T-helper 2 cell (primary cell): Measurements from ENCODE around the gene TNS3.

ENCODE experiments used
- DNase-seq, 5 experiments: peaks; one replicate each; pipeline versions ENCODE4 v3.0.0 to v3.0.0-alpha.2; 2012 to 2022

TNS3 gene

DNA sequence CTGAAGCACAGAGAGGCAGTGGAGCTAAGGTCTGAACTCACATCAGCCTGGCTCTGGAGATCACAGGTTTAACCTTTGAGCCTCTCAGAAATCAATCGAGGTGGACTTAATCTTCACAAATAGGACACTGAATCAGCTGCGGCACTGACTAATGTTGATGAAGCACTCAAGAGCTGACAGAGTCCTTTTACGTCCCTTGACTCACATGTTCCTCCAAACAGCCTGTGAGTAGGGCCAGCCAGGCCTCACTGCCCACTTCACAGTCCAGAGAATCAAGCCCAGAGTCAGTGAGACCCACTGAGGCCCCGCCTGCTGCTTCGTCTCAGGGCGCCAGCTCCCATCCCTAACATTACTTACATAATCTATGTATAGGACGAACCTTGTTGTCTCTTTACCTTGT, 63.1 kb downstream of the TNS3 start:
- DNase-seq = no peak

DNA sequence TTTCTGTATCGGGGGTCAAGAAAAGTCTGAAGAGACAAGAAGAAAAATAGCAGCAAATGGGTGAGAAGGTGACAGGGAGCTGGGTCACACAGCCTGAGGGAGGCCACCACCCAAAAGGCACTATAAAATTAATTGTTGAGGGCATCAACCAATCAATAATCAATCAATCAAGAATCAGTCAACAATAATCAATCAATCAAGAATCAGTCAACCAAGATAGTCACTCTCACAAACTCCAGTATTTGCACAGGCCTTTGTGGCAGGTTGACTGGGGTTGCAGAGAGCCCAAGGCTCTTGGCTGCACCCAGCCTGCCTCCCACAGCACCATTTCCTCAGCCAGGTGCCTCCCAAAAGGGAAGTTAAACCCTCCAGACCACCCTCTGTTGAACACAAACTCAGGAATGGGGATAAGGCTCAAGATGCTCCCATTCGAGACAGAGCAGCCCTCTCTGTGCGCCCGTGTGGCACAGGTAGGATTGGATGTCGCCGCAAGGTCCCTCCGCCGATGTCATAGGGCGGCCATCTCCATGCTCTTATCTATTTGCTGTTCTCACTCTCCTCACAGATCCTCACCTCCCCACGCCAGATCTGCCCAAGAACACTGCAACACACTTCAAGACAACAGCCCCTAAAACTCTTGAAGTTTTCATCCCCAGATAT, 64.0 kb downstream of the TNS3 start:
- DNase-seq = no peak

DNA sequence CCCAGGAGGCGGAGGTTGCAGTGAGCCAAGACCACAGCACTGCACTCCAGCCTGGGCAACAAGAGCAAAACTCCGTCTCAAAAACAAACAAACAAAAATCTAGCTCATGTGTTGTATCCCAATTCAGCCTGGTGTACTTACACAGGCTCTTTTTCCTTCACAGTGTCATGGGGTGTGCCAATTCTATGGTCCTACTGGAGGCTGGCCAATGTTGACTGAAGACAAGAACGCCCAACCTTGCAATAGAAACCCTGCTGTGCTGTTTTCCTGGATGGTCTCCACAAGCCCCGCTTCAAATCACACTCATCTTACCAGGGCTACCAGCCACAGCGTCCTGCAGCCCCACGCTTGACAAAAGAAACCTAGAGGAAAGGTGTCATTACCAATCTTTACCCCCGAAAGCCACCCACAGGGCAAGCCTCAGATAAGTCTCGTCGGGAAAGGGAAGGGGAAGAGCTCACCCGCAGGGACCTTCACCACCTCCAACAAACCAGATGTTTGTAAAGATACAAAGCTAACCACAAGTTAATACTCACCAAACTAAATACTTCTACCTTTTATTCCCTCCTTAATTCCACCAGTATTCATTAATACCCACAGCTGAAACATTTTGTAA, 64.8 kb downstream of the TNS3 start:
- DNase-seq = no peak

DNA sequence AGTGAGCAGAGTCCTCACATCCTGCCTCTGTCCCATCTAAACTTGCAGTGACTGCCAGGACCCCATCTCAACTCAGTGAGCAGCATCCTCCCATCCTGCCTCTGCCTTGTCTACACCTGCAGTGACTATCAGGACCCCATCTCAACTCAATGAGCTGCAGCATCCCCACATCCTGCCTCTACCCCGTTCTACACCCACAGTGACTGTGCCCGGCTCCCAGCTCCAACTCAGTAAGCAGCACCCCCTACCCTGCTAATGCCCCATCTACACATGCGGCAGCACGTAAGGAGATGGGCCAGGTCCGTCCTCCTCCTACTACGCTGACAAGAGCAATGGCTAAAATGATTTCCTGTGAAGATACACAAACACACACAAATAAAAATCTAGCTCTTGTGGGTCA, 65.5 kb downstream of the TNS3 start:
- DNase-seq = no peak

DNA sequence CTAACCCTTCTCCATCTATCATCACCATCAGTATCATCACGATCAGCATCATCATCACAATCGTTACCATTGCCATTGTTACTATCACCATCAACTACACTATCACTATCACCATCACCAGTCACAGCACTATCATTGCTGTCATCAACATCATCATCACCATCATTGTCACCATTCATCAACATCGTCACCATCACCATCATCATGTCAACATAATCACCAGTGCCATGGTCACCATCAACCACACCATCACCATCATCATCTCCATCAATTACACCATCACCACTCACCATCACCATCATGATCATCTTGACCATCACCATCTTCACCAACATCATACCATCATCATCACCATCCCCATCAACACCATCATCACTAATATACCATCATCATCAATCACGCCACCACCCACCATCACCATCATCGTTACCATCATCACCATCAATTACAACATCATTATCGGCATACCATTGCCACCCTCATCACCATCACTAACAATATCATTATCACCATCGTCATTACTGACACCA, 66.5 kb downstream of the TNS3 start:
- DNase-seq = no peak

DNA sequence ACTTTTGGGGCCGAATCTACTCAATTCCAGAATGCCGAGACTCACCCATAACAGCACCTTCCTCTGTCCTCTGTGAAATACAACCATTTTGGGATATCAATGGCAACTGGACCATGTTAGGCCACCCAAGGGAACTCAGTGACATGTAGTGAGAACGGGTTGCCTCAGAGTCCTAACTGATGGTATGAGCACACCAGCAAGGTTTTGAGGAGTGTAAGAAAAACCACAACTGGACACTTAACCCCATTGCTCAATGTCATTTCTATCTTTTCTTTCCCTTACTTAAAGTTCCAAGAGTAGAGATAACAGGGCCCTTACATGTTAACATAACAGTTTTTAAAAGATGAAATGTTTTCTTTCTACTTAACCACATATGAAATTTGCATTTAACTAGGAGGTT, 67.1 kb downstream of the TNS3 start:
- DNase-seq = no peak

DNA sequence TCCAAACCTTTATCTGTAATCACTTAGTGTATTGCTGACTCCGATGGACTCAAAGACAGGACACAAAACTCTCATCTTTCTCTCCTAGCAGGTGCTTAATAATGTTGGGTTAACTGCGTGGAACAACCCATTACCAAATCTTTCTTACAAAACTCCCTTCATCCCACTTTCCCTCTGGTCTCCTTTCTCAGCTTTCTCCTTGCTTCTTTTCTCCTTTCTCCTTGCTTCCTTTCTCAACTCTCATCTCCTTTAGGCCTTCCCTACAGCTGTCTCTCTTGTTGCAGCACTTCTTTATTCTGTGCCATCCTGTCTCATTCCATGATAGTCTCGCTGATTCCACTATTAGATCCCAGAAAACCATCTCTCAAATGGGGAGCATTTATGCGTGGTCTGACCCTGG, 67.5 kb downstream of the TNS3 start:
- DNase-seq = no peak

DNA sequence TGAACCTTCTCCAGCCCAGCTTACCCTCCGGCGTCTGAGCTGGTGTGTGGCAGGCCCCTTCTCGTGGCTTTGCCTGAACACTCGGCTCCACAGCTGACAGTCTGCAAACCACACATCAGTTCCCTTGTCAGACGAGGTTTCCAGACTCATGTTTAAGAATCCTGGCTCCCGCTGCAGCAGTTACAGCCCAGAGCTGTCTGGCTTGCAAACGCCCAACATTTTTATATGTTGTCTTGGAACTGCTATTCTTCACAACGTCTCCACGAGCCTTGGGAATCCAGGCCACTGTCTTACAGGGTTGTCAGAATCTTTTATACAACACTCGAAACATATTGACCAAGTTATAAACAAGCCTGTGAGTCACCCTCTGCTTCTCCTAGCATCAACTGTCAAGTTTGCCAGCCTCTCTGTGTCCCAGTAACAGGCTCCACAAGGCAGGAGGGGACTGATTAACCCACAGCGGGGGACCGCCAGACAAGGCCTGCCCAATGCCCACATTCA, 68.1 kb downstream of the TNS3 start:
- no peak for DNase-seq

DNA sequence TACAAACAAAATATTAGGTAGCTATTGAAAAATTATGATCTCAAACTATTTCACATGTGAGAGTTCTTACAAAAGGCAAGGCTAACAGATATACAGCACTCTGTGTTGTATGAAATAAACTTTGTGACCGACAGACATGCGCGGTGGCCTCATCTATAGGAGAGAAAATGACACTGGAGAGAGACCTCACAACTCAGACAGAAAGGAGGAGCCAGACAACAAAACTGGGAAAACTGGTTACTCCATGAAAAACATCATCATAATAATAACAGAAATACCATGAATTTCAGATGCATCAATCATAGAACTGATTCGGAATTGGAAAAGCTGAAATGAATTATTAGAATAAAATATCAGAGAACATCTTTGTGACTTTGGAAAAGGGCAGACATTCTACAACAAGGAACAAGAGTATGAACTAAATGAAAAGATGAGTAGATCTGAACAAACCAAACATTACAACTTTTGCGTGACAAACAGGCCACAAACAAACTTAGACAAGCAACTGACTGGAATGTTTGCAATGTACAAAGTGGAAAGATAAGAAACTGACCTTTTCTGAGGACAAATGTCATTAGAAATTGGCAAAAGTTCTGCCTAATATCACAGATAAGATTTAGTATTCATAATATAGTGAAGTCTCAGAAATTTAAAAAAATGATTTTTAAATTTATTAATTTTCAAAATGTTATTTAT, 69.3 kb downstream of the TNS3 start:
- no peak for DNase-seq

DNA sequence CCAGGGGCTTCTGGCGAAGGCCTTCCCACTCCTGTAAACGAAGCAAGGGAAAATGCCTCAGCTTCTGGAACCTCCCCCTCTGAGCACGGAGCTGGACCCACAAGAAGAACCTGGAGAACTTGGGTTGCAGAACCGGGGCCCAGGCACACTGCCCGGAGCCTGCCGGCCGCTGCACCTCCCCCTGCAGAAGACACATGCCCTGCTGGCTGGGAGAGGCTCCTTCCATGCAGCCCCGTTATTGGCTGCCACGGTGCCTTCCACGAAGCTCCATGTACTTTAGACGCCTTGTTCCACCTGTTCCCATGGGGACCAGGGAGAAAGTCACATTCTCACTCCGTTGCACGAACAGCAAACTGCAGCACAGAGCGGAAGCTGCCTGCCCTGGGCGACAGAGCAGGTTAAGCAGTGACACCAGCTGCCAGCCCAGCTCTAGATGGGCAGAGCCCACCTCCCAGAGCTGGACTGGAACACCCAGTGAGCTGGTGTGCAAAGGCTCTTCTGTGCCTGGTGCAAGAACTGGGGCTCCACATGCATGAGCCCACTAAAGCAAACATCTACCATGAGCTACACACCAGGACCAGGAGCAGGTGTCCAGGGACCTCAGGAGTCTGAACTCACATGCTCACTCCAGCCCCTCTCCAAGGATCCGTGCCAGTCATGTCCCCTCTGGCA, 70.1 kb downstream of the TNS3 start:
- no peak for DNase-seq

DNA sequence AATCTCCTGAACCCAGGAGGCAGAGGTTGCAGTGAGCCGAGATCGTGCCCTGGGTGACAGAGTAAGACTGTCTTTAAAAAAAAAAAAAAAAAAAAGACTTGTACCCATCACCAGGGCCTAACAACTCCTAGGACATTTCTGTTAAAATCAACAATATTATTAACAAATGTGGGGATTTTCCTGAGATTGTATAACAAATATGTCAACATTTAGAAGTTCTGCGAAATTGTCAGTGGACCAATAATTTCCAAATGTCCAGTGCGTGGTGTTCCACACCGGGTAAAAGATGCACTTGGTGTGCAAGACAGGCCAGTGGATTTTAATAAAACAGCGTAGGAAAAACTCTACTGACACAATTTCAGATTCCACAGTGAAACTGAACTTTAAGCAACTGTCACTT, 71.1 kb downstream of the TNS3 start:
- DNase-seq = no peak

DNA sequence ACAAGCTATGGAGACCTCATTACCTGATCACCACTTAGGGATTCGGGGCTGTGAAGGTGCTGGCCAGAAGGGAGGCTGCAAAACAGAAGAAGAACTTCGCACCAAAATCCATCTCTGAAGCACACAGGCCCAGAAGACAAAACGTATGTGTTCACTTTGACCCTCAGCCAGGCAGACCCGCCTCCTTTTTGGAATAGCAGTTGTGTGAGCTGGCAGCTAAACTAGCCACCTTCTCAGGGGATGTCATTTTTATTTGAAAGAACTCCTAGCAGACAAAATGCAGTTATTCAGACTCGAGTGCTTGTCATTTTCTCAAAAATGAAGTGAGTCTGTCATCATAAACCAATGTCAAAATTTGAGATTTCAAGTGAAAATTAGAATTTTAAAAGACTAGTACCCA, 71.7 kb downstream of the TNS3 start:
- no peak for DNase-seq

DNA sequence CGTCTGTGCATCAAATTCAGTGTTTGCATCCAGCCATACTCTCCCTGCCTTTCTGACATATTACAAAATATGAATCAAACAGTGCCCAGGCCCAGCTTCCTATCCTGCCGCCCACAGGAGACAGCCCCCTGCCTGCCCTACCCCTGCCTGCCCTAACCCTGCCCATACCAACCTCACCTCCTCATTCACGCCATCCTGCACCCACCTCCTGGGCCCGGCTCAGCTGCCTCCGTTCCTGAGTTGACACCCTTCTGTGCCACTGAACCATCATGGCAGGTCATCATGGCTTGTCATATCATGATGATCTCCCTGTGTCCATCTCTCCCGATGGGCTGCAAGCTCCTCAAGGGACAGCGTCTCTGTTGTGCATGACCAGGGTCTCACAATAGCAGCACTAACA, 72.3 kb downstream of the TNS3 start:
- DNase-seq = no peak

DNA sequence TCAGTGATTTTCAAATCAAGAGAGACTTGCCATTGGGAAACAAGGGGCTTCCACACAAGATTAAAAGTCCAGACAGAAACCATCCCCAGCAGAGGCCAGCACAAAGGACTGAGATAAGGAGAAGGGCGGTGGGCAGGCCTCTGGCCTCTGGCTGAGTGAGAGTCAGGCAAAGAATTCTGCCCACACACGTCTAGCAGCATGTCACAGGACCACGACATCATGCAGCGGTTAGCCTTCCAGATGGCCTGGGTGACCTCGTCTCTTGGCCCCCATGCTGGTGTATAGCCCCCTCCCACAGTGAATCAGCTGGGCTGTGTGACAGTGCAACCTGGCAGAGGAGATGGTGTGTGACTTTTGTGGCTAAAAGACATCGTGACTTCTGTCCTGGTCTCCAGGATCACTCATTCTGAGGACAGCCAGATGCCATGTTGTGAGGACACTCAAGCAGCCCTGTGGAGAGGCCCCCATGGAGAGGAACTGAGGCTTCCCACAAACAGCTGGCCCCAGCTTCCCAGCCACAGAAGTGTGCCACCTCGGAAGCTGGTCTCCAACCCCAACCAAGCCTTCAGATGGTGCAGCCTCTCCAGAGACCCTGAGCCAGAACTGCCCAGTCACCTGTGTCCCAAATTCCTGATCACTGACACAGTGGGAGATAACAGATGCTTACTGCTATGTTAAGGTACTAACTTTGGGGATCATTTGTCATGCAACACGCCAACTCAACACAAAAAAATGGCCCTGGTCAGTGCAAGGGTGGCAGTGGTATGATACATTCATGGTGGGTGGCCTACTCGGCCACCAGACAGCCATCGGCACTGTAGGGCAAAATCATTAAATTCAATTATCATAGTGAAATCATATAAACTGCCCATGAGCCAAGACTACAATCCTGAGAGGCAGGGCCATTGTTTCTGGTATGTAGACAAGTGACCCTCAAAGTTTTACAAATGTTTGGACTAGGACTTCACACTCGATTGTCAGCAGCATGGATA, 73.2 kb downstream of the TNS3 start:
- no peak for DNase-seq

DNA sequence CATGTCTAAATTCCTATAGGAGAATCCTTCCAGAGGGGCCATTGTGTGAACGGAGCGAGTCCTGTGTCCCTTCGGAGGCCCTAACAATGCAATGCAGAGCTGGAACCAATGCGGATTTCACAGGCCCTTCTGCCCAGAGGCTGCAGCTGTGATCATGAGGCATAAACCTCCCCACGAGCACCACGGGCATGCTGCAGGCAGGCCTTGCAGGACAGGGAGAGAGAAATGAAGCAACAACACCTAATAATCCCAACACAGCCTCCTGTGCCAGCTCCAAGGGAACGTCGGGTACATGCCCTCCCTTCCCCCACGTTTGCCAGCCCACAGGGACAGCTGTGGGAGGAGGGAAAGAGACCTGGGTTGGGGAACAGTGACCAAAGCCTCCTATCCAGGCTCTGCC, 74.4 kb downstream of the TNS3 start:
- no peak for DNase-seq

DNA sequence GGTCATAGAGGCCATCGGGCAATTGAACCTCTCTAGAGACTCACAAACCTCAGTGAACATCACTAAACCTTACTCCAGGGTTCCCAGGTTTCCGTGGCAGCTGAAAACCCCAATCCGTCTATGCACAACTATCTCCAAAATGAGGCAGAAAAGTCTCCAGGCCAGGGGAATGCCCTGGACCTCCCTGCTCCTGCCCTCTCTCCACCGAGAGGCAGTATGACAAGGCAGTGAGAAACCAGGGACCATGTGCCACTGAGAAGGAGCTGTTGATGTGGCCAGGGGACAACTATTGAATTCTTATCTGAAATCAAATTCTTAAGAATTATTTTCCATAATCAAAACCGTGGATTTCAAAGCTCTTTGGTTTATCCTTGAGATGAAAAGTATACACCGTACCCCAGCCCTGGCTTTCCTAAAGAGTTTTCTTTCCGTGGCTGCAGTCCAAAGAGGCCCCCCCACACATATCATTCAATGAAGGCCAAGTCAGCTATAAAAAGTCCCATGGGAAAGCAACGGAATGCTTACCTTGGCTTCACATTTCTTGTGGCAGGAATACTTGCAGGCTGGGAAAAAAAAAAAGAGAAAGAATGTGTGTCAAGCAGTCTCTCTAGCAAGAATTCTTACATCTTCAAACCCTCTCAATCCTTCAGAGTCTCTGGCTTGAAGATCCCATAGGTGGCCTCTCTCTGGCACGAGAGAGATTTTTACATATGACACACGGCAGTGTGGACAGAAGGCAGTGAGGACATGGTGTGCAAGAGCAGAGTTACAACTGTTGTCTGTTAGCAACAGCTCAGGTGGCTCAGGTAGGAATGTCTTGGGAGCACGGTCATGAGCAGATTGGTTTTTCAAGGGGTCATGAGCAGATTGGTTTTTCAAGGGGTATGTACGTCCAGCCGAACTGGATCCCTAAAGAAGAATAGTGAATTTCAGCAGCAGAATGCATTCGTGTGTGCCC, 75.2 kb downstream of the TNS3 start:
- DNase-seq = no peak

DNA sequence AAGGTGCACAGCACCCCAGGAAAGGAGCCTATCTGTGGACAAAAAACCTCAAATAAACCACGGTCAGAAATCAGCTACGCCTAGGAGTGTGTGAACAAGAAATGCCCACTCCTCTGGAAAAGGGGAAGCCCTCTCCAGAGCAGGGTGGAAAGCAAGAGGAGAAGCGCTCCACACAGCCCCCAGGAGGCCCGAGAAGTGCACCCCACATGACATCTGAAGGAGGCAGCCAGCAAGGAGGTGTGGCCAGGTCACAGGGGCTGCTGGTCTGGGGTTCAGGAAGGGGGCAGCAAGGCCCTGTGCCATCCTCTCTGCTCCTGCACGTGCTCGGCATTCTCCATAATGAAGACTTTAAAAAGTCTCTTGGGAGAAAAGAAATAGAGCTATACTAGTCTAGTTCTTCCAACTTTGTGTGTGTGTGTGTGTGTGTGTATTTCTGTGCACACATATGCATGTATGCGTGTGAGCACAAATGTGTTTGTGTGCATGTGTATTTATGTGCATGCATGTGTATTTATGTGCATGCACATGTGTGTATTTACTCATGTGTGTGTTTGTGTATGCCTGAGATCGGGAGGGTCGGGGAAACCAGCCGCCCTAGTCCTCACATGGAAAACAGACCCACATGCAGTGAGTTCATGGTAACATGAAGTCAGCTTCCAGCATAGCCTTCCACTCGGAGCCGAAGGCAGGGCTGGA, 76.5 kb downstream of the TNS3 start:
- no peak for DNase-seq

DNA sequence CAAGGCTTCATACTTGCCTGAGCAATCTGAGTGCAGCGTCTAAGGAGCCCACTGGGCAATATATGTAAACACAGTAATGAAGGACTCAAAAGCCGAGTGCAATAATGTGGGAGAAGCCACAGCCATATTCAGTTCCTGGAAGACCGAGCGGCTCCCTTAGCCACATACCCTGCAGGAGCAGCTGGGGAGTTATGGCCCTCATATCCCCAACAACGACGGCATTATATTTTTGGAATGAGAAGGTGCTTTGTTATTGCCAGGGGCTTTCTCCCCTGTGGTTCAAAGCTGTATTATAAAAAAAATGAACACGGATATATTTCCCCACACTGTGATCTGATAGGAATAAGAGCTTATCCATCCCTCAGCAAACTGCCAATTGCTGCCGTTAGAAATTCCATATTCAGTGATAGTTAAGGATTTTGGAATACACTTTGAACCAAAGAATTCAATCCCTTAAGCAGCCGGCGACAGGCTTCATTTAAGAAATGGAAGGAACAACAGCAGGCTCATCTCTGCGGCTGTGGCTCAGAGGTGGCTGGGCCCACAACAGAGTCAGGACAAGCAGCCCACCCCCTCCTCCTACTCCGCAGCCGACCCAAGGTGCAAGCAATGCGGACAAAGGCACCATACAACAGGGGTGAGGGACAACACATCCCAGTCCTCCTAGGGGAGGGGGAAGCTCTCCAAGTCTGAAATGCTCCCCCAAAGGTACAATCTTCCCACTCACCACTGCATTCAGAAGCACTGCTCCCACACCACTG, 77.2 kb downstream of the TNS3 start:
- DNase-seq = no peak

DNA sequence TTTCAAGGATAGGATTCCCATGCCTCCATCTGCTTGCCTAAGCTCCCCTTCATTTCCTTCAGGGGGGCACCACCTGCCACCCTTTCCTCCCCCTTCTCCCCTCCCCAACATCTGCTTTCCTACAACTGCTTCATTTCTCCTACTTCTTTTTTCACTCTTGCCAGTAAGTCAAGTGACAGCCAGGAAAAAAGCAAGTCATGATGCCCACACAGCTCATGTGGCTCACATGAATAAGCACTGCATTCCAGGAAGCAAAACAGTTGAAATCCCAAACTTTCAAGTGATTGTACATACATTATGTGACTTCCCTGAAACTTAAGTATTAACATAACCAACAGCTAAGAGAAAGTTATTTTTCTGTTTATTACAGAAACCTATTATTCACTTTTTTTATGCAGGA, 78.6 kb downstream of the TNS3 start:
- DNase-seq = no peak
